Measurements from ENCODE around the gene ELAPOR1. TPM values are rescaled to one million over a fixed set of nuclear protein-coding genes. Genes with fewer than 3 reads are reported as not detected.

ELAPOR1 gene
- total and polyA plus RNA-seq, 9 of the 15 experiments (the other 6 are each of a cell fraction or from before 2014, with no cell fraction given) = 0.07 to 1.2 (median 0.18) TPM

- no peak for TF ChIP-seq ASH1L (IDR thresholded peaks at IDR 0.05; ENCODE audit: borderline replicate concordance, low read depth, partially characterized antibody)
- no peak for TF ChIP-seq CEBPB (tag; IDR thresholded peaks at IDR 0.05)
- peak; percentile 75 for TF ChIP-seq ZBTB17 (CRISPR knock-in tag; IDR thresholded peaks at IDR 0.05)
- TF ChIP-seq MEF2A (IDR thresholded peaks at IDR 0.05; ENCODE audit: control insufficient read depth, low read depth, low read length) = no peak
- TF ChIP-seq SIN3A (IDR thresholded peaks at IDR 0.05; ENCODE audit: borderline replicate concordance in 2 of 2, control insufficient read depth in 1 of 2, low read depth in 2 of 2, low read length in 2 of 2) = peak; percentile 99 to 100
- 0 out of 2 replicates have a peak, but pooled peaks have one; percentile 75 for TF ChIP-seq RUNX1 (IDR thresholded peaks at IDR 0.05; ENCODE audit: low read depth)
- peak; percentile 71; the same call in 1 of the 2 replicates for TF ChIP-seq LARP7 (IDR thresholded peaks at IDR 0.05)
- no peak for TF ChIP-seq ZNF551 (CRISPR knock-in tag; IDR thresholded peaks at IDR 0.05)
- TF ChIP-seq CREM (IDR thresholded peaks at IDR 0.05; ENCODE audit: low read depth) = peak; percentile 98
- no peak for TF ChIP-seq SIX5 (IDR thresholded peaks at IDR 0.05; ENCODE audit: borderline replicate concordance in 1 of 2, insufficient read depth in 1 of 2, low read depth in 1 of 2, low read length in 2 of 2)
- peak; percentile 99 for TF ChIP-seq NKRF (IDR thresholded peaks at IDR 0.05; ENCODE audit: borderline replicate concordance)
- no peak for TF ChIP-seq ZSCAN32 (CRISPR knock-in tag; IDR thresholded peaks at IDR 0.05)
- TF ChIP-seq TFE3 (CRISPR knock-in tag; IDR thresholded peaks at IDR 0.05) = no peak
- no peak for TF ChIP-seq ZNF24 (IDR thresholded peaks at IDR 0.05)
- TF ChIP-seq CGGBP1 (CRISPR knock-in tag; IDR thresholded peaks at IDR 0.05) = no peak; the same call in 1 of the 2 replicates
- no peak for TF ChIP-seq SETDB1 (IDR thresholded peaks at IDR 0.05; ENCODE audit: low read length)
- TF ChIP-seq ZNF217 (CRISPR knock-in tag; IDR thresholded peaks at IDR 0.05) = no peak
- TF ChIP-seq NELFE (IDR thresholded peaks at IDR 0.05; ENCODE audit: insufficient read depth, insufficient read length) = no peak
- no peak for TF ChIP-seq ESRRB (CRISPR knock-in tag; IDR thresholded peaks at IDR 0.05; ENCODE audit: borderline replicate concordance)
- TF ChIP-seq, protein P1, sequence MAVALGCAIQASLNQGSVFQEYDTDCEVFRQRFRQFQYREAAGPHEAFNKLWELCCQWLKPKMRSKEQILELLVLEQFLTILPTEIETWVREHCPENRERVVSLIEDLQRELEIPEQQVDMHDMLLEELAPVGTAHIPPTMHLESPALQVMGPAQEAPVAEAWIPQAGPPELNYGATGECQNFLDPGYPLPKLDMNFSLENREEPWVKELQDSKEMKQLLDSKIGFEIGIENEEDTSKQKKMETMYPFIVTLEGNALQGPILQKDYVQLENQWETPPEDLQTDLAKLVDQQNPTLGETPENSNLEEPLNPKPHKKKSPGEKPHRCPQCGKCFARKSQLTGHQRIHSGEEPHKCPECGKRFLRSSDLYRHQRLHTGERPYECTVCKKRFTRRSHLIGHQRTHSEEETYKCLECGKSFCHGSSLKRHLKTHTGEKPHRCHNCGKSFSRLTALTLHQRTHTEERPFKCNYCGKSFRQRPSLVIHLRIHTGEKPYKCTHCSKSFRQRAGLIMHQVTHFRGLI (CRISPR knock-in tag; IDR thresholded peaks at IDR 0.05) = no peak
These were observed 38.1 kb upstream of the ELAPOR1 start, which contains the start of gene TAF13 (continued) for GRCh38 chr1:109075531-109076490.

All from K562 (cell line).